A549 (cell line): ENCODE results near the gene LOXL4.

ENCODE experiments used
- BHLHE40 ChIP-seq: IDR thresholded peaks from 2 replicates; pipeline ENCODE4 v1.6.1; 2012; ENCODE audit warnings: low read depth, low read length, inconsistent platforms
- CHD4 ChIP-seq: fragments of 200-600 bp; sonication (generic); IDR thresholded peaks from 2 replicates; pipeline ENCODE4 v1.6.1; 2016; ENCODE audit warnings: antibody characterized with exemption, mild to moderate bottlenecking, borderline replicate concordance
- CTCF ChIP-seq: fragments of >200 bp; sonication (Bioruptor Twin); formaldehyde crosslinking; IDR thresholded peaks from 3 replicates; pipeline ENCODE4 v1.5.1; 2016
- JUN ChIP-seq, 2 experiments: fragments of >200 bp; sonication (Bioruptor Twin); formaldehyde crosslinking; IDR thresholded peaks; 2 replicates in 1 of 2; 3 replicates in 1 of 2; pipeline ENCODE4 v1.6.1; 2016 to 2017
- MAX ChIP-seq: IDR thresholded peaks from 2 replicates; pipeline ENCODE4 v1.6.1; 2012
- NFE2L2 ChIP-seq: fragments of 150-350 bp; conservative IDR thresholded peaks from 2 replicates; pipeline ENCODE4 v1.6.1; 2014; ENCODE audit warnings: low read length
- PHF8 ChIP-seq: fragments of 200-600 bp; sonication (generic); IDR thresholded peaks from 2 replicates; pipeline ENCODE4 v1.6.1; 2016; ENCODE audit warnings: low read depth, mild to moderate bottlenecking, antibody characterized with exemption, moderate library complexity, borderline replicate concordance
- POLR2A ChIP-seq: IDR thresholded peaks from 2 replicates; pipeline ENCODE4 v1.6.1; 2012; ENCODE audit warnings: mild to moderate bottlenecking, low read length
- RAD21 ChIP-seq, 2 experiments: fragments of >200 bp in 1 of 2; sonication (Bioruptor Twin) in 1 of 2; formaldehyde crosslinking in 1 of 2; IDR thresholded peaks in 1 of 2; conservative IDR thresholded peaks in 1 of 2; 2 replicates in 1 of 2; 3 replicates in 1 of 2; pipeline ENCODE4 v1.6.1; 2012 to 2018; ENCODE audit warnings: inconsistent platforms in 1 of 2
- REST ChIP-seq: fragments of 200-600 bp; sonication (generic); IDR thresholded peaks from 2 replicates; pipeline ENCODE4 v1.6.1; 2016; ENCODE audit warnings: antibody characterized with exemption, mild to moderate bottlenecking, moderate library complexity
- SMC3 ChIP-seq: fragments of >200 bp; sonication (Bioruptor Twin); formaldehyde crosslinking; IDR thresholded peaks from 3 replicates; pipeline ENCODE4 v1.6.1; 2018; ENCODE audit warnings: inconsistent platforms
- SREBF2 ChIP-seq: fragments of 450-650 bp; IDR thresholded peaks from 2 replicates; pipeline ENCODE4 v1.6.1; 2014; ENCODE audit warnings: mild to moderate bottlenecking, moderate library complexity

GRCh38 chr10:98274562-98274961 is 6.6 kb upstream of the LOXL4 start:
- no peak for TF ChIP-seq SMC3
- no peak for TF ChIP-seq CTCF
- no peak for TF ChIP-seq POLR2A
- no peak for TF ChIP-seq REST
- no peak for TF ChIP-seq SREBF2
- no peak for TF ChIP-seq CHD4
- TF ChIP-seq BHLHE40 = no peak
- TF ChIP-seq RAD21 (conservative IDR thresholded peaks at IDR 0.05 in 1 of 2, IDR thresholded peaks at IDR 0.05 in 1 of 2) = no peak
- no peak for TF ChIP-seq MAX
- TF ChIP-seq NFE2L2 = no peak
- no peak for TF ChIP-seq JUN (IDR thresholded peaks at IDR 0.05)
- TF ChIP-seq PHF8 = no peak
